Fibroblast of mammary gland (primary cell): ENCODE data around the gene MYO18B.

Experiments
- DNase-seq: peaks from one replicate; pipeline ENCODE4 v3.0.0-alpha.2; 2010; ENCODE audit warnings: low read depth
- H3K4me3 ChIP-seq: 2 replicates; pipeline ENCODE4 v1.5.1; 2011; ENCODE audit warnings: low read depth, mild to moderate bottlenecking, low read length, moderate library complexity; ENCODE audit not compliant: control insufficient read depth
- TF ChIP-seq, protein P1 (sequence below): conservative IDR thresholded peaks from 2 replicates; pipeline ENCODE4 v1.5.1; 2011; ENCODE audit warnings: low read depth, low read length, inconsistent platforms; ENCODE audit not compliant: control insufficient read depth, insufficient read depth

The MYO18B gene

DNA sequence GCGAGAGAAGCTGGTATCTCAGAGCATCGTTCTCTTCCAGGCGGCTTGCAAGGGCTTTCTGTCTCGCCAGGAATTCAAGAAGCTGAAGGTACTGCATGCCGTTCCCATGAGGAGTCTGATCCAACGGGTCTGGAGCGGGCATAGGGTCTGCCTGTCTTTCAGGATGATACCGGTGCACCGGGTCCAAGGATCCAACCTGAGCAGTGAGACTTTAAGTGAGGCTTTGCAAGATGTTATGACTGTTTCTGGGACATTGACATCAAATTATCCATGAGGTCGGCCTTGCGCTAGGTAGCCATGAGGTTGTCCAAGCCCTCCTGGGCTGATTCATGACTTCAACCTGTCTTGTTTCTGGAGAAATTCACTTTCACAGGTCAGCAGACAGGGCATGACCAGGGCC is 132.3 kb downstream of the MYO18B start:
- H3K4me3 ChIP-seq, result no peak overlapping the region

GRCh38 chr22:25875461-25875860 is 133.5 kb downstream of the MYO18B start:
- H3K4me3 ChIP-seq, result no peak overlapping the region
- TF ChIP-seq, protein P1, sequence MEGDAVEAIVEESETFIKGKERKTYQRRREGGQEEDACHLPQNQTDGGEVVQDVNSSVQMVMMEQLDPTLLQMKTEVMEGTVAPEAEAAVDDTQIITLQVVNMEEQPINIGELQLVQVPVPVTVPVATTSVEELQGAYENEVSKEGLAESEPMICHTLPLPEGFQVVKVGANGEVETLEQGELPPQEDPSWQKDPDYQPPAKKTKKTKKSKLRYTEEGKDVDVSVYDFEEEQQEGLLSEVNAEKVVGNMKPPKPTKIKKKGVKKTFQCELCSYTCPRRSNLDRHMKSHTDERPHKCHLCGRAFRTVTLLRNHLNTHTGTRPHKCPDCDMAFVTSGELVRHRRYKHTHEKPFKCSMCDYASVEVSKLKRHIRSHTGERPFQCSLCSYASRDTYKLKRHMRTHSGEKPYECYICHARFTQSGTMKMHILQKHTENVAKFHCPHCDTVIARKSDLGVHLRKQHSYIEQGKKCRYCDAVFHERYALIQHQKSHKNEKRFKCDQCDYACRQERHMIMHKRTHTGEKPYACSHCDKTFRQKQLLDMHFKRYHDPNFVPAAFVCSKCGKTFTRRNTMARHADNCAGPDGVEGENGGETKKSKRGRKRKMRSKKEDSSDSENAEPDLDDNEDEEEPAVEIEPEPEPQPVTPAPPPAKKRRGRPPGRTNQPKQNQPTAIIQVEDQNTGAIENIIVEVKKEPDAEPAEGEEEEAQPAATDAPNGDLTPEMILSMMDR, result no peak
- DNase-seq, result no peak

More for the DNA sequence above, 132.3 kb downstream of the MYO18B start:
- no peak for DNase-seq
- TF ChIP-seq, protein P1, result no peak

GRCh38 chr22:25876871-25877270 is 134.9 kb downstream of the MYO18B start:
- no peak for DNase-seq
- TF ChIP-seq, protein P1, result no peak
- H3K4me3 ChIP-seq, result no peak overlapping the region

GRCh38 chr22:25878933-25879332 is 136.9 kb downstream of the MYO18B start:
- no peak for DNase-seq
- H3K4me3 ChIP-seq, result no peak overlapping the region
- TF ChIP-seq, protein P1, result no peak

DNA sequence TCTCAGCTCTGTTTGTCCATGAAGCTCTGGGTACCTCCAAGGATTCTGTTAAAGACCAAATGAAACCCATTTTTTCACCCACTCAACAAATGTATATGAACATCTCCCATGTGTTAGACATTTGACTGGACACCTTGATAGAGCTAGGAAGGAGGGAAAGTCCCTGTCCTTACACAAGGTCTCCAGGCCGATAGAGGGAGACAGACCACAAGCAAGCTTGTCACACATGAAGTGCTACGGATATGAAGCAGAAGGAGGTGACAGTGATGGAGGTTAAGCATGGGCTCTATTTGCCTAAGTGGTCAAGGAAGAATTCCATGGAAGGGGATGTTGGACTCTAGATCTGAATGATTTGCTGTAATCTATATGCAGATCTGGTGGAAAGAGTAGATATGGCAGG is 138.5 kb downstream of the MYO18B start:
- DNase-seq, result no peak
- H3K4me3 ChIP-seq, result no peak overlapping the region
- TF ChIP-seq, protein P1, result no peak

DNA sequence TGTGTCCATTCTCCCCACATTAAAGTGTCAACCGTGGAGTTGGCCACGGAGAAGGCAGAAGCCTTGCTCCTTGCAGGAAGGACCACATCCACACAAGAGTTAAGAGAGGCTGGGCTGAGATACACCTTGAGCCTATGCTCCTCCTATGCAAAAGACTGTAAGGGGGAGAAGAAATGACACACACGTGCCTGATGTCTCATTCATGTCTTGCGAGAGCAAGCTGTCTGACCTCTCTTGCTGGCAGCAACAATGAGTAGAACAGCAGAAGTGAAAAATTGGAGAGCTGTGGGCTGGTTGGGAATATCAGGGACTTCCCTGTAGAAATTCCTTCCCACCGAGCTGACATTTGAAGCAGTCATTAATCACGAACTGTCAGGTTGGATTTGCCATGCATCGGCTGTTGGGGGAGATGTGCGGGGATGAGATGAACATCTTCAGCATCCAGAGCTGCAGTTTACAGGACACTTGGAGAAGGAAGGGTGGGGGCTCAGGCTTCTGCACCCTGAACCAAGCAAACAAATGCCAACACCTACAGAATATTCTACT is 139.3 kb downstream of the MYO18B start:
- no peak for DNase-seq

DNA sequence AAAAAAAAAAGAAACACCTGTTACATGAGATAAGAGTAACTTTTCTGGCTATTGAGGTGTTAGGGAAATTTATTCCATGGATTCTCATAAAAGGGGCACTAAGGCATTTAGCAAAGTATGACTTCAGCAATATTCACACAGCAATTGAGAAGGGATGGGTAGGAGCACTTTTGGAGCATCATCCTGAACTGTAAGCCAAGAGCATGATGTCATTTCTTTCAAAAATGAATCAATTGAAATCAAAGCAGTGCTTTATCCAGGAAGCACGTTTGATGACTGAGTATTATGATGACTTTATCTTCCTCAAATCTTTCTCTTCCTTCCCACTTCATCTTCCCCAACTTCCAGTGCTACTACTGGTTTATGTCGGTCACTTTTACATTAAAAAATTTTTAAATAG is 140.4 kb downstream of the MYO18B start:
- no peak for DNase-seq
- no peak overlapping the region for H3K4me3 ChIP-seq
- TF ChIP-seq, protein P1, result no peak

More for the DNA sequence above, 139.3 kb downstream of the MYO18B start:
- H3K4me3 ChIP-seq, result no peak overlapping the region
- TF ChIP-seq, protein P1, result no peak
